GM12878 (cell line): ENCODE data around the gene HIVEP3.

Experiments used
- CHD2 ChIP-seq: IDR thresholded peaks from 2 replicates; pipeline ENCODE4 v1.6.1; 2011; ENCODE audit warnings: low read depth, low read length, improper control_type of control experiment, borderline replicate concordance
- KDM1A ChIP-seq: fragments of 200-600 bp; sonication (generic); IDR thresholded peaks from 2 replicates; pipeline ENCODE4 v1.6.1; 2016; ENCODE audit warnings: borderline replicate concordance
- MTA2 ChIP-seq: fragments of 450-650 bp; IDR thresholded peaks from 2 replicates; pipeline ENCODE4 v1.6.1; 2016; ENCODE audit warnings: low read depth, mild to moderate bottlenecking, moderate library complexity
- TF ChIP-seq, protein P1 (sequence below): fragments of 450-650 bp; IDR thresholded peaks from 2 replicates; pipeline ENCODE4 v1.6.1; 2017; ENCODE audit warnings: mild to moderate bottlenecking

DNA sequence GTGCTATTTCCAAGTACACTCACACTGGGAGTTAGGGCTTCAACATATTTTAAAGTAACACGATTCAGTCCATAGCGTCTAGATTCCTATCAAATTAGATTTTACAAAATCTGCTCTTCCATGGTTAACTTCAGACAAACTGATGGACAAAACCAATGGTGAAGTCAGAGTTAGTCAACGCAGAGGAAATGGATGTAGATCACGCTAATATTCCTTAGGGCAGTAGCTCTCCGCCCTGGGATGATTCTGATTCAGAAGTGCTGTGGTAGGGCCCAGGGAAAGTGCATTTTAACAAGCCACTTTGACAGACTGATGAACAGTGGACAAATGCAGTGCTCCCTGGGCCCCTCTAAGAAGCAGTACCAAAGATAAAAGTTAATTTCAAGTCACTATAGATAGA is 83.2 kb downstream of the HIVEP3 start:
- no peak for TF ChIP-seq CHD2
- TF ChIP-seq, protein P1, sequence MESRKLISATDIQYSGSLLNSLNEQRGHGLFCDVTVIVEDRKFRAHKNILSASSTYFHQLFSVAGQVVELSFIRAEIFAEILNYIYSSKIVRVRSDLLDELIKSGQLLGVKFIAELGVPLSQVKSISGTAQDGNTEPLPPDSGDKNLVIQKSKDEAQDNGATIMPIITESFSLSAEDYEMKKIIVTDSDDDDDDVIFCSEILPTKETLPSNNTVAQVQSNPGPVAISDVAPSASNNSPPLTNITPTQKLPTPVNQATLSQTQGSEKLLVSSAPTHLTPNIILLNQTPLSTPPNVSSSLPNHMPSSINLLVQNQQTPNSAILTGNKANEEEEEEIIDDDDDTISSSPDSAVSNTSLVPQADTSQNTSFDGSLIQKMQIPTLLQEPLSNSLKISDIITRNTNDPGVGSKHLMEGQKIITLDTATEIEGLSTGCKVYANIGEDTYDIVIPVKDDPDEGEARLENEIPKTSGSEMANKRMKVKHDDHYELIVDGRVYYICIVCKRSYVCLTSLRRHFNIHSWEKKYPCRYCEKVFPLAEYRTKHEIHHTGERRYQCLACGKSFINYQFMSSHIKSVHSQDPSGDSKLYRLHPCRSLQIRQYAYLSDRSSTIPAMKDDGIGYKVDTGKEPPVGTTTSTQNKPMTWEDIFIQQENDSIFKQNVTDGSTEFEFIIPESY: no peak
- TF ChIP-seq KDM1A: no peak
- no peak for TF ChIP-seq MTA2
